IPS DF 6.9 (cell line): Measurements from ENCODE around the gene TMPRSS6.

Experiments used
- DNase-seq: peaks from one replicate; pipeline ENCODE4 v3.0.0-alpha.2; 2013; ENCODE audit warnings: low read depth, low spot score
- H3K27ac ChIP-seq: one replicate; pipeline ENCODE4 v1.5.1; 2013; ENCODE audit warnings: low read length, control low read depth
- H3K27me3 ChIP-seq: 2 replicates; pipeline ENCODE4 v1.6.1; 2013; ENCODE audit warnings: mild to moderate bottlenecking, low read length; ENCODE audit not compliant: control insufficient read depth, insufficient read depth
- H3K36me3 ChIP-seq: 2 replicates; pipeline ENCODE4 v1.6.1; 2013; ENCODE audit warnings: low read length; ENCODE audit not compliant: control insufficient read depth, insufficient read depth
- H3K4me1 ChIP-seq: 2 replicates; pipeline ENCODE4 v1.6.1; 2013; ENCODE audit warnings: low read length; ENCODE audit not compliant: control insufficient read depth, insufficient read depth
- H3K4me3 ChIP-seq: 2 replicates; pipeline ENCODE4 v1.5.1; 2013; ENCODE audit warnings: mild to moderate bottlenecking, low read length
- H3K9me3 ChIP-seq: 2 replicates; pipeline ENCODE4 v1.6.1; 2013; ENCODE audit warnings: low read length, inconsistent platforms; ENCODE audit not compliant: control insufficient read depth, insufficient read depth
- WGBS: extraction: QIAGEN DNeasy Blood & Tissue Kit; methylation state at CpG from one replicate; pipeline ENCODE4 v1.1.7; 2013; ENCODE audit warnings: mixed read lengths, missing lambda C conversion rate; ENCODE audit not compliant: insufficient read length, insufficient coverage; 5-methylcytosine and 5-hydroxymethylcytosine counted together

TMPRSS6 gene

GRCh38 chr22:37128555-37129281 is 19.2 kb upstream of the TMPRSS6 start:
- H3K4me1 ChIP-seq = peaks cover 1% of the 10 kb centered on the region; the same call in 1 of the 2 replicates
- H3K27me3 ChIP-seq = no peaks in the 10 kb centered on the region
- H3K36me3 ChIP-seq = no peaks in the 10 kb centered on the region
- no peaks in the 10 kb centered on the region for H3K9me3 ChIP-seq
- DNase-seq = no peak
- WGBS = no CpG with 5 or more reads among the region's 12 CpGs
- no peak overlapping the region for H3K4me3 ChIP-seq
- no peak overlapping the region for H3K27ac ChIP-seq

GRCh38 chr22:37127350-37127878 is 17.9 kb upstream of the TMPRSS6 start:
- no peak overlapping the region for H3K27ac ChIP-seq
- H3K9me3 ChIP-seq = no peaks in the 10 kb centered on the region
- no peaks in the 10 kb centered on the region for H3K27me3 ChIP-seq
- no peak overlapping the region for H3K4me3 ChIP-seq
- WGBS = no CpG with 5 or more reads among the region's 14 CpGs
- no peak for DNase-seq
- no peaks in the 10 kb centered on the region for H3K36me3 ChIP-seq
- H3K4me1 ChIP-seq = peaks cover 1% of the 10 kb centered on the region; the same call in 1 of the 2 replicates

- Histone ChIP-seq H3K4me3 (no peak overlapping the region), H3K36me3 (no peaks in the 10 kb centered on the region), H3K9me3 (no peaks in the 10 kb centered on the region), H3K27ac (no peak overlapping the region), H3K27me3 (no peaks in the 10 kb centered on the region), H3K4me1 (peaks cover 1% of the 10 kb centered on the region; the same call in 1 of the 2 replicates)
- WGBS = no CpG with 5 or more reads among the region's 5 CpGs
- DNase-seq = no peak
Observed at GRCh38 chr22:37126882-37127281, 17.4 kb upstream of the TMPRSS6 start.

GRCh38 chr22:37126383-37126782 is 16.9 kb upstream of the TMPRSS6 start:
- DNase-seq = no peak
- Histone ChIP-seq H3K9me3 (no peaks in the 10 kb centered on the region), H3K27ac (no peak overlapping the region), H3K4me3 (no peak overlapping the region), H3K4me1 (peaks cover 1% of the 10 kb centered on the region; the same call in 1 of the 2 replicates), H3K27me3 (no peaks in the 10 kb centered on the region), H3K36me3 (no peaks in the 10 kb centered on the region)
- WGBS = no CpG with 5 or more reads among the region's 7 CpGs

GRCh38 chr22:37123649-37124048 is 14.1 kb upstream of the TMPRSS6 start:
- H3K27ac ChIP-seq = no peak overlapping the region
- no peaks in the 10 kb centered on the region for H3K27me3 ChIP-seq
- no CpG with 5 or more reads among the region's 7 CpGs for WGBS
- no peak for DNase-seq
- H3K9me3 ChIP-seq = no peaks in the 10 kb centered on the region
- no peaks in the 10 kb centered on the region for H3K36me3 ChIP-seq
- no peak overlapping the region for H3K4me3 ChIP-seq
- peaks cover 1% of the 10 kb centered on the region; the same call in 1 of the 2 replicates for H3K4me1 ChIP-seq

GRCh38 chr22:37122598-37123180 is 13.2 kb upstream of the TMPRSS6 start:
- WGBS = no CpG with 5 or more reads among the region's 3 CpGs
- DNase-seq = no peak
- H3K27me3 ChIP-seq = no peaks in the 10 kb centered on the region
- no peaks in the 10 kb centered on the region for H3K36me3 ChIP-seq
- H3K27ac ChIP-seq = no peak overlapping the region
- H3K9me3 ChIP-seq = no peaks in the 10 kb centered on the region
- H3K4me1 ChIP-seq = peaks cover 1% of the 10 kb centered on the region; the same call in 1 of the 2 replicates
- H3K4me3 ChIP-seq = no peak overlapping the region

- Histone ChIP-seq H3K4me3 (no peak overlapping the region), H3K4me1 (peaks cover 1% of the 10 kb centered on the region; the same call in 1 of the 2 replicates), H3K9me3 (no peaks in the 10 kb centered on the region), H3K27ac (no peak overlapping the region), H3K27me3 (no peaks in the 10 kb centered on the region), H3K36me3 (no peaks in the 10 kb centered on the region)
- no peak for DNase-seq
- no CpG with 5 or more reads among the region's 15 CpGs for WGBS
Observed at GRCh38 chr22:37121887-37122591, 12.5 kb upstream of the TMPRSS6 start.

GRCh38 chr22:37120569-37121340 is 11.2 kb upstream of the TMPRSS6 start:
- no peaks in the 10 kb centered on the region for H3K27me3 ChIP-seq
- WGBS = no CpG with 5 or more reads among the region's 11 CpGs
- DNase-seq = no peak
- H3K4me1 ChIP-seq = peaks cover 1% of the 10 kb centered on the region; the same call in 1 of the 2 replicates
- H3K9me3 ChIP-seq = no peaks in the 10 kb centered on the region
- H3K27ac ChIP-seq = no peak overlapping the region
- H3K4me3 ChIP-seq = no peak overlapping the region
- H3K36me3 ChIP-seq = no peaks in the 10 kb centered on the region

- Histone ChIP-seq H3K27me3 (no peaks in the 10 kb centered on the region), H3K4me3 (no peak overlapping the region), H3K4me1 (peaks cover 1% of the 10 kb centered on the region; the same call in 1 of the 2 replicates), H3K27ac (no peak overlapping the region), H3K36me3 (no peaks in the 10 kb centered on the region), H3K9me3 (no peaks in the 10 kb centered on the region)
- WGBS = no CpG with 5 or more reads among the region's 13 CpGs
- no peak for DNase-seq
Observed at GRCh38 chr22:37119872-37120271, 10.4 kb upstream of the TMPRSS6 start.

- Histone ChIP-seq H3K4me1 (no peaks in the 10 kb centered on the region; the same call in 1 of the 2 replicates), H3K27me3 (no peaks in the 10 kb centered on the region), H3K36me3 (no peaks in the 10 kb centered on the region), H3K9me3 (no peaks in the 10 kb centered on the region), H3K4me3 (no peak overlapping the region), H3K27ac (no peak overlapping the region)
- no peak for DNase-seq
- WGBS = no CpG with 5 or more reads among the region's 5 CpGs
Observed at GRCh38 chr22:37118083-37118482, 8.6 kb upstream of the TMPRSS6 start.
